Ishikawa (cell line): ENCODE data around the gene C6orf120.

Experiments
- CEBPB ChIP-seq: IDR thresholded peaks from 2 replicates; pipeline ENCODE4 v1.6.1; 2012
- CREB1 ChIP-seq: IDR thresholded peaks from 2 replicates; pipeline ENCODE4 v1.6.1; 2012; ENCODE audit warnings: low read depth
- EGR1 ChIP-seq: IDR thresholded peaks from 2 replicates; pipeline ENCODE4 v1.6.1; 2012
- EP300 ChIP-seq: IDR thresholded peaks from 2 replicates; pipeline ENCODE4 v1.6.1; 2012; ENCODE audit warnings: borderline replicate concordance
- FOXM1 ChIP-seq: IDR thresholded peaks from 2 replicates; pipeline ENCODE4 v1.6.1; 2012; ENCODE audit warnings: low read depth, borderline replicate concordance
- MAX ChIP-seq: IDR thresholded peaks from 2 replicates; pipeline ENCODE4 v1.6.1; 2012
- NFIC ChIP-seq: IDR thresholded peaks from 2 replicates; pipeline ENCODE4 v1.6.1; 2012
- RAD21 ChIP-seq: IDR thresholded peaks from 2 replicates; pipeline ENCODE4 v1.6.1; 2012; ENCODE audit warnings: low read depth
- REST ChIP-seq: IDR thresholded peaks from 2 replicates; pipeline ENCODE4 v1.6.1; 2012; ENCODE audit warnings: low read depth, mild to moderate bottlenecking
- TAF1 ChIP-seq: IDR thresholded peaks from 2 replicates; pipeline ENCODE4 v1.6.1; 2012; ENCODE audit warnings: low read depth, mild to moderate bottlenecking
- TCF12 ChIP-seq: IDR thresholded peaks from 2 replicates; pipeline ENCODE4 v1.6.1; 2012; ENCODE audit warnings: low read depth
- TEAD4 ChIP-seq: IDR thresholded peaks from 2 replicates; pipeline ENCODE4 v1.6.1; 2012
- USF1 ChIP-seq: IDR thresholded peaks from 2 replicates; pipeline ENCODE4 v1.6.1; 2012
- YY1 ChIP-seq: IDR thresholded peaks from 2 replicates; pipeline ENCODE4 v1.6.1; 2012; ENCODE audit warnings: low read depth
- ZBTB7A ChIP-seq: IDR thresholded peaks from 2 replicates; pipeline ENCODE4 v1.6.1; 2012; ENCODE audit warnings: low read depth

The C6orf120 gene

GRCh38 chr6:169685860-169686259, 16.1 kb upstream of the C6orf120 start:
- no peak for TF ChIP-seq EGR1
- no peak for TF ChIP-seq EP300
- no peak for TF ChIP-seq TAF1
- TF ChIP-seq USF1 = no peak

GRCh38 chr6:169689287-169689686, 12.6 kb upstream of the C6orf120 start:
- TF ChIP-seq MAX (no peak), ZBTB7A (no peak), REST (no peak), NFIC (no peak), CREB1 (no peak), CEBPB (no peak), USF1 (no peak), TAF1 (no peak), EGR1 (no peak), TCF12 (no peak), EP300 (no peak), RAD21 (no peak), FOXM1 (no peak)

GRCh38 chr6:169691260-169691659, 10.7 kb upstream of the C6orf120 start:
- no peak for TF ChIP-seq YY1
- TF ChIP-seq EP300 = no peak

- TF ChIP-seq CEBPB (no peak), REST (no peak), EGR1 (no peak), CREB1 (no peak), TEAD4 (no peak), RAD21 (no peak), YY1 (no peak), TCF12 (no peak), EP300 (no peak), MAX (no peak), USF1 (no peak), FOXM1 (no peak)
These were observed 9.4 kb upstream of the C6orf120 start for GRCh38 chr6:169692516-169692915.

- TF ChIP-seq MAX (no peak), USF1 (no peak), EP300 (no peak), CREB1 (no peak), TAF1 (no peak), ZBTB7A (no peak), FOXM1 (no peak)
These were observed 6.8 kb upstream of the C6orf120 start for GRCh38 chr6:169695131-169695530.

GRCh38 chr6:169697115-169697514, 4.8 kb upstream of the C6orf120 start:
- peak; percentile 28; the same call in 1 of the 2 replicates for TF ChIP-seq RAD21
